GM18519 (cell line): ENCODE data around the gene KIF5B.
"Not testable (repeated sequence)": the region's sequence is repeated elsewhere in the genome, so short reads cannot be mapped to it uniquely, and the experiment has no call there.

Source experiments
- ATAC-seq: cut with Tn5 transposase; IDR thresholded peaks from one replicate; pipeline ENCODE4 v1.9.1; 2021; ENCODE audit warnings: mild to moderate bottlenecking, moderate library complexity; ENCODE audit not compliant: unreplicated experiment, low FRiP score

The KIF5B gene

GRCh38 chr10:32056136-32057035 lies at the start of gene KIF5B:
Gene KIF5B (minus strand): TSS chr10:32056425. CDS start chr10:32055973, 452 bp downstream.
- ATAC-seq: peak; percentile 86

DNA sequence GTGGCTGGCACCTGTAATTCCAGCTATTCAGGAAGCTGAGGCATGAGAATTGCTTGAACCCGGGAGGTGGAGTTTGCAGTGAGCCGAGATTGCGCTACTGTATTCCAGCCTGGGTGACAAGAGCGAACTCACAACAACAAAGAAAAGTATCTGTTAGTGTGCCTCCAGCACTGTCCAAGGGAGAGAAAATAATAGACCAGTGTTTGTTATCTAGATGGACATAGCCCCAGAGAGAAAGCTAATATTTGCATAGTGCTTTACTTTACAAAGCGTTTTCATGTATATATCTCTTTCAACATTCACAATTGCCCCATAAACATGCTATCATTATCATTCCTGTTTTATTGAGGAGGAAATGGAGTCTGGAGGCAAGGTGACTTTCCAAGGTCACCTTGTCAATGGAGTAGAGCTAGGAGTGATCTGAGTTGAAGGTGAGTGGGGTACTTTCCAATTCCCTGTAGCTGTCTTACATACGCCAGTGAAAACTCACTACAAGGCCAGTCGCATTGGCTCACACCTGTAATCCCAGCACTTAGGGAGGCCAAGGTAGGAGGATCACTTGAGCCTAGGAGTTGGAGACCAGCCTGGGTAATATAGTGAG lies 49.7 kb upstream of the KIF5B start:
- no peak for ATAC-seq

DNA sequence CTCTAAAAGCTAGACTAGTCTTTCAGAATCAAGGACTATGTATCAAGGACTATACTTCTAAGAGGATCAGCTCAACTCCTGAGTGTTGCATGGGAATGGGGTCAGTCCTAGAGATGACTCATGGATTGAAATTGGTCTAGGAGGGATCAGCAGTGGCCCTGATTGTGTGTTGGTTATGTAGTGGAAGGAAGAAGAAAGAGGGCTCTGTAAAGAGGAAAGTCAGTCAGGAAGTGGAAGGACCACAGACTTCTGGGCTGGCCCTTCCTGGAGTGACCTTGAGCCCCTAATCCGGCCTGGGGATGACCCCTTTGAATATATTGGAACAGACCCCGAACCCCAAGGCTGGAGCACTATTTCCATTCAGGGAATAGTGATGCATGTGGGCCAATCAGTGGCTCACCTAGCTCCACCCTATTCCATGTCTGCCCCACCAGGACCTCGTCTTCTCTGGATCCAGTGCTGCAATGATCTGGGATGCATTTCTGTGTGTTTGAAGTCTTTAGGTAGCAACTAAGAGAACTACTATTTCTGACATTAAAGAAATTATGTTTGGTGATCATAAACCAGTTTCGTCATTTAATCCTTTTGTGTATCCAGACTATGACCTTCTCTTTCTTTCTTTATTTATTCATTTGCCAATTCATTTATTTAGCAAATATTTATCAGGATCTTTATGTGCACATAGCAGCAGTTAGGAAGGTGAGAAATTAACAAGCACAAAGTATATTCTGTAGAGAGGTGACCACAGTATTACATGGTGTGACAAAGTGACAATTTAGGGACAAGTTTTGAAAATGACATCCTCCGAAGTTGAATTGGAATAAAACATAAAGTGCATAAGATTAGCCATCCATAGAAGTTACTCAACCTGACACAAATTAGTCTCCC lies 48.6 kb upstream of the KIF5B start:
- ATAC-seq: no peak

- ATAC-seq: no peak
Observed at GRCh38 chr10:32104181-32104580, 48.0 kb upstream of the KIF5B start.

- ATAC-seq: no peak
Observed at GRCh38 chr10:32103721-32104120, 47.5 kb upstream of the KIF5B start.

DNA sequence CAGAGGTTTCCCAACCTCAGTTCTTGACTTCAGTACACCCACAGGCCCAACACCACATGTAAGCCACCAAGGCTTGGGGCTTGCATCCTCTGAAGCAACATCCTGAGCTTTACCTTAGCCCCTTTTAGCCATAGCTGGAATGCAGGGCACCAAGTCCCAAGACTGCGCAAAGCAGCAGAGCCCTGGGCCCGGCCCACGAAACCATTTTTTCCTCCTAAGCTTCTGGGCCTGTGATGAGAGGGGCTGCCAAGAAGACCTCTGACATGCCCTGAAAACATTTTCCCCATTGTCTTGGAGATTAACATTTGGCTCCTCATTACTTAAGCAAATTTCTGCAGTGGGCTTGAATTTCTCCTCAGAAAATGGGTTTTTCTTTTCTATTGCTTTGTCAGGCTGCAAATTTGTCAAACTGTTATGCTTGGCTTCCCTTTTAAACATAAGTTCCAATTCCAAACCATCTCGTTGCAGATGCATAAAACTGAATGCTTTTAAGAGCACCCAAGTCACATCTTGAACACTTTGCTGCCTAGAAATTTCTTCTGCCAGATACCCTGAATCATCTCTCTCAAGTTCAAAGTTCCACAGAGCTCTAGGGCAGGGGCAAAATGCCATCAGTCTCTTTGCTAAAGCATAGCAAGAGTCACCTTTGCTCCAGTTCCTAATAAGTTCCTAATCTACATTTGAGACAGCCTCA lies 42.5 kb upstream of the KIF5B start:
- not testable (repeated sequence) for ATAC-seq

- no peak for ATAC-seq
Observed at GRCh38 chr10:32095116-32095733, 39.0 kb upstream of the KIF5B start.

DNA sequence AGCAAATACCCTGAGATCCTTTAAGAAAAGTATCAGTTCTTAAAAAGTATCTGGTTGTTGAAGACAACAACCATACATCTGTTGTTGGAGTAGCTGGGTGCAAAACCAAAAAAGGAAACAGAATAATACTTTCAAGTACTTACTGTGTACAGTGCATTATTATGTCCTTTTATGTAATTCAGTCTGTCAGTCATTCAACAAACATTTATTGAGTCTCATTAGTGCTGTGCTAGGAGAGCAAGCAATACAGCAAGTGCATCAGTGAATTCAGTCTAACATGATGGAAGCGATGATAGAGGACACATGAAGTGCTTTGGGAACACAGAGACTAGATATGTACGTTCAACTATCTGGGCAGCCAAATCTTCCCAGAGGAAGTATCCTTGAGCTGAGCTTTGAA lies 37.4 kb upstream of the KIF5B start:
- ATAC-seq: no peak

DNA sequence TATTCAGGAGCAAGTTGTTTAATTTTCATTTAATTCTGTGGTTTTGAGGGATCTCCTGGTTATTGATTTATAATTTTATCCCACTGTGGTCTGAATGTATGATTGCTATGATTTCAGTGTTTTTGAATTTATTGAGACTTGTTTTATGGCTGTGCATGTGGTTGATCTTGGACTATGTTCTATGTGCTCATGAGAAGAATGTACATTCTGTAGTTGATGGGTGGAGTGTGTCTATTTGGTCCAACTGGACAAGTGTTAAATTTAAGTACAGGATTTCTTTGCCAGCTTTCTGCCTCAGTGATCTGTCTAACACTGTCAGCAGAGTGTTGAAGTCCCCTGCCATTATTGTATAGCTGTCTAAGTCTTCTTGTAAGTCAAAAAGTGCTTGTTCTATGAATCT lies 34.8 kb upstream of the KIF5B start:
- no peak for ATAC-seq

GRCh38 chr10:32084185-32084851 lies 28.1 kb upstream of the KIF5B start:
- ATAC-seq: no peak

DNA sequence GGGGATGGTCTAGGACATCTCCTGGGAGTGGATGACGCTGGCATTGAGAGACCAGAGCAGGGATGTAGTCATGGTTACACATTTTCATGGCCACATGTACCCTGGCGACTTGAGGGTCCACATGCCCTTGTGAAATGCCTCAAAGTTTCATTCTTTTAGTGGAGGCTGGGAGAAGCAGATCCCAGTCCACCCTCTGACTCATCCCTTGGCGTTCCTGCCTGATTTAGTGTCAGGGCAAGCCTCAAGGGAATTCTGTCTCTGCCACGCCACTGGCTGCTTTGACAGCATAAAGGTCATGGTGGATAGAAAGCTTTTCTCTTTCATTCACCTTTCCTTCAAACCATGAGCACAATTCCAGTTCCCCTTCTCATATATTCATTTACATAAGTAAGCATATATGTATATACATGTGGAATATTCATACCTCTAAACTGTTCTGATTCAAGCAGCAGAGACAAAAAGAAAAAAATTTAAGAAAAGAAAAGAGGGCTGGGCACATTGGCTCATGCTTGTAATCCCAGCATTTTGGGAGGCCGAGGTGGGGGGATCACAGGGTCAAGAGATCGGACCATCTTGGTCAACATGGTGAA lies 21.8 kb upstream of the KIF5B start:
- no peak for ATAC-seq

- no peak for ATAC-seq
Observed at GRCh38 chr10:32073659-32074058, 17.4 kb upstream of the KIF5B start.

DNA sequence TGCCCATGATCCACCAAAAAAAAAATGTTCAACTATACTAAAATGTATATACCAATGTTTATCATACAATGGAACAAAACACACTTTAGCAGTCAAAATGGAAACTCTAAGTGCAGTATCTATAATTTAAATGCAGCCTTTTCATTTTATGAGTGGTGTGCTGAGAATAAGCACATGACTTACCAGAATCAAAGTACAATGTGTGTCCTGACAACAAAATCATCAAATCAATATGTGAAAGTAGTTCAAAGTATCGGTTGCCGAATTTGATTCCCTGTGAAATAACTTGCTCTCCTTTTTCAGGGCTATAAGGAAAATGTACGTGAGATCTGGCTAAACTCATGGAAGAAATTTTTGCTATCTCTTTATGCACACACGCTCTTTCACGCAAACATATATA lies 16.9 kb upstream of the KIF5B start:
- no peak for ATAC-seq

DNA sequence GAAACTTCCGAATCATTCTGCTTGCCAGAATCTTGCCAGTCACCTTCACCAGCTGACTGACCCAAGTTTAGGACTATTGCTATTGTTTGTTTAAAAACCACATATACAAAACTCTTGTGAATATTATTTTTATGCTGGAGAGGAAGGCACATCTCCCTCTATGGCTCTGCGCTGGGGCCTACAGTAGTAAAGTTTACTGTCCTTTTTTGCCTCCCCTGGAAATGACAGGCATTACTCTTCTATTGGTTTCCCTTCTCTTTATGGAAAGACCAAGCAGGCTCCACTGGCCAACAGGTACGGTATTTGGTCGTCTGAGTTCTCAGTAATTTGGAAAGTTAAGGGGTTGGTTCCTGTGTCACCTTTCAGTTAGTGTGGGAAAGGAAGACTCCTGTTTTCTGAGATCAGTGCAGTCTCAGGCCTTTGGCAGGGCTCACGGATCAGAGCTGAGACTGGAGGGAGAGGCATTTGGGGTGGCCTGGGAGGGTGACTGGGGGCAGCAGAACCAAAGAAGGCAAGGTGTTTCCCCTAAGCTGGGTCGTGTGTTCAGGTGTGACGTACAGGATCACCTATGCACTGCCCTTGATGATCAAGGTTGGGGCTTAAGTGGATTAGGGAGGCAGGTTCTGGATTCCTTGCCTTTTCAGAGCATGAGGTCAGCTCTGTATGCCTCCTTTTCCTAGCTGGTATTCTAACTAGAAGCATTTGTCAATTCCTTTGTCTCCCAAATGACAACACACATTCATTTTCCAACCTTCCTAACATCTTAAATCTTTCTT lies 16.0 kb upstream of the KIF5B start:
- no peak for ATAC-seq

DNA sequence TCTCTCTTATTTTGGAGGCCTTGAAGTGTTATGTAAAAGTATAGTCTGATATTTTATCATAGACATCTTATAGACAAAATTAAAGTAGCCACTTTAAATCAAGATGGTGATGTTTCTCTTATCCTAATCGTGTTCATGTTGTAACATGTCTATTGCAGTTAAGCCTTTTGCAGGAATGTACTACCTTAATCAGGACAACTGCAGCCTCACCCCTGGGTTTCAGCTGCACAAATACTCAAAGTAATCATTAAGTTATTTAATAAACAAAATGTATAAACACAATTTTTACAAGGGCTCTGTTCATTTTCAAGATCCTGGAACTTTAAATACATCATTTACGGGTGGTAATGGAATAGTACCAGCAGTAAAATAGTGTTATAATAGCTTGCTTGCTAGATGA lies 14.4 kb upstream of the KIF5B start:
- ATAC-seq: no peak

DNA sequence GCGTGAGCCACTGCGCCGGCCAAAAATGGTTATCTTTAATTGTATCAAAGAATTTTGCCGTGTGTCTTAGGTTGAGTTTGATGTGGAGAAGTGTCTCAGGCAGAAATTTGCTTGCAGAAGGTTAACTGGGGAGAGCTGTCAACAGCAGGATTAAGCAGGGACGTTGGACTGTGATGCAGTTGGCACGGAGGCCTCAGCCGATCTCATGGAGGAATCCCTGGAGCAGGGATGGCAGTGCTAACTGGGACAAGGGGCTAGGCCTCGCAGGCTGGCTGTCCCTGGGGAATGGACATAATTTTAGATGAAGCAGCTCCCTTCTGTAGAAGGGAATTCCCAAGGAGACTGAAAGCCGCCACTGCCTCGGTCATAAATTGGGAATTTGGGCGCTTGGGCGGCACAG lies 12.3 kb upstream of the KIF5B start:
- no peak for ATAC-seq

DNA sequence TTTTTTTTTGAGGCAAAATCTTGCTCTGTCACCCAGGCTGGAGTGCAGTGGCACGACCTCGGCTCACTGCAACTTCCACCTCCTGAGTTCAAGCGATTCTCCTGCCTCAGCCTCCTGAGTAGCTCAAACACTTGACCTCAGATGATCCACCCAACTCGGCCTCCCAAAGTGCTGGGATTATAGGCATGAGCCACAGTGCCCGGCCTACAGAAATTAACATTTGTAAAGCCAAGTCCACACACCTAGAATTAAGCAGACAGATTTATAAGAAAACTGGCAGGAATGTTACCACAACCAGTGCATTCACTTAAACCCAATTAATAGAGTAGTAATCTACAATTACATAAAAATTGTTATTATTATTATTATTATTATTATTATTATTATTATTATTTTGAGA lies 11.7 kb upstream of the KIF5B start:
- not testable (repeated sequence) for ATAC-seq

DNA sequence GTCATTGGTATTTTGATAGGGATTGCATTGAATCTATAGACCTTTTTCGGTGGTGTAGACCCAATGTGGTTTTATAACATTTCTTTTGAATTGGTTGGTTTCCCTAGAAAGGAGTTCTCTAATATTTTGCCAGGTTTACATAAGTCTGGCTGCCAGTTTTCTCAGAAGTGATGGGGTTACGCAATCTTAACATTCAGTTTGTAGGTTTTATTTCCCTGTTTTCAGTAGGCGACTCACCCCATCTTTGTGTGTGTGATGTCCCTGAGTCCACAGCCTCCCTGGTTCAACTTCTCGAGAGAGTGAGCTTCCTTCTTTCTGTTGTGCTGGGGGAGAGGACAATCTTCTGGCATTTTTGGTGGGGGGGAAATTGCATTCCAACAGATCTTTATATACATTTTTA lies 9.6 kb upstream of the KIF5B start:
- ATAC-seq: no peak
